CD4-positive, alpha-beta T cell treated with Interleukin-4 for 1 hour (primary cell): ENCODE results near the gene TEK.

Source experiments
- DNase-seq, 2 donors: peaks; one replicate each; pipeline ENCODE4 v3.0.0-alpha.2; 2020 to 2022

TEK gene

DNA sequence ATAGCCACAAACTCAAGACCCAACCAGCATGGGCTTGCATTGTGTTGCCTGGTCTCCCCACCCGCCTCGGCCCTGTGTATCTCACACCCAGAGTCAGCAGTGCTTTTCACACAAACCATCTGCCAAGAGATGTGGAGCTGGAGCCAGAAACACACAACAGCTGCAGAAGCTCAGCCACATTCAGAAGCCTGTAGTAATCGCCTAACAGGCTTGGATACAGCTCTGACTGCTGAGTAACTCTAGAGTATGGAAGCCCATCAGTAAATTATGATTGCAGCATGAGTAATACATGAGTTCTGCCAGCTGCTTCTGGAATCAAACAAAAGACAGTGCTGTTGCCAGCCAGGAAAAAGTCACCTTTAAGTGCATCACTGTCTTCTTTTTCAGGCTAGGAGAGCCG lies 16.0 kb downstream of the TEK start:
- no peak for DNase-seq

GRCh38 chr9:27125936-27126335 lies 16.9 kb downstream of the TEK start:
- no peak for DNase-seq

DNA sequence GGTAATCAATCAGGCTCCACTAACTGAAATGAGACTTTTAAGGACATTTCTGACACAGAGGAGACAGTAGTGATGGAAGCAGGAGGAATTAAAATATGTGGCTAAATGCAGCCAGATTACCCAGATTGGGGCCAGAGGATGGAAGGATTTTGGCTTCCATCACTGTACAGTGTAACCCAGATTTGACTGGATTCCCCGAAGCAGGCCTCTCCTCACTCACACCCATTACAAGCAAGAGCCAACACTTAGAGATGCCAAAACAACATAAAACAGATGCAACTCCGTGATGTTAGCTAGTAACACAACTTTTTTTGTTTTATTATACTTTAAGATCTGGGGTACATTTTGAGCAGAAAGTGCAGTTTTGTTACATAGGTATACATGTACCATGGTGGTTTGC lies 17.6 kb downstream of the TEK start:
- DNase-seq: no peak

DNA sequence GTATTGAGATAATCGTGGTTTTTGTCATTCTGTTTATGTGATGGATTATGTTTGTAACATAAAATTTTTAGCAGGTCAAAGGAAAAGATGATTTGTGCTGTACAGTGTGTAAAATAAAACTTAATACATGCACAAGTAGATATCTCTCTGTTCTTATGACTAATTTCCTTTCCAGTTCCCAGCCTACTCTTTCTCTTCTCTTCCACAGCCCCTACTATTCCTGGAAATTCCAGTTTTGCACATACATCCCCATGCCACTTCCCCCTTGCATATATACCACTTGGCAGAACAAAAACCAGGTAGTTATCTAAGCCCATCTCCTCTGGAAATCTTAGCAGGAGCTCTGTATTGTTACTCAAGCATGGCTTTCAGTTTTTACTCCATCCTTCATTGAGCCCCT lies 20.2 kb downstream of the TEK start:
- DNase-seq: no peak

DNA sequence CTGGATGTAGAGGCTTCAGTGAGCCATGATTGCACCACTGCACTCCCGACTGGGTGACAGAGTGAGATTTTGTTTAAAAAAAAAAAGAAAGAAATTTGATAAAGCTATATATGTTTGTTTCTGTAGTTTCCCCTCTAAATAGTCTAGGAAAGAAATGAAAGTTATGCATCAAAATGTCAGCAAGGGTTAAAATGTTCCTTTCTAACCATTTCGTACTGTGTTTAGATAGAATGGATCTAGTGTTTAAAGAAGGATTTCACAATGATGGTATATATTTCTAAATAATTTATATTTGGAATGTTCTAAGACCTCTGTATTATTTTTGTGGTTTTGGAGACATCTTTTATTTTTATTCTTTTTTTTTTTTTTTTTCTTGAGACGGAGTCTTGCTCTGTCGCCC lies 22.7 kb downstream of the TEK start:
- DNase-seq: no peak

GRCh38 chr9:27133817-27134216 lies 24.8 kb downstream of the TEK start:
- DNase-seq: no peak

GRCh38 chr9:27142299-27142930 lies 33.4 kb downstream of the TEK start:
- DNase-seq: no peak

DNA sequence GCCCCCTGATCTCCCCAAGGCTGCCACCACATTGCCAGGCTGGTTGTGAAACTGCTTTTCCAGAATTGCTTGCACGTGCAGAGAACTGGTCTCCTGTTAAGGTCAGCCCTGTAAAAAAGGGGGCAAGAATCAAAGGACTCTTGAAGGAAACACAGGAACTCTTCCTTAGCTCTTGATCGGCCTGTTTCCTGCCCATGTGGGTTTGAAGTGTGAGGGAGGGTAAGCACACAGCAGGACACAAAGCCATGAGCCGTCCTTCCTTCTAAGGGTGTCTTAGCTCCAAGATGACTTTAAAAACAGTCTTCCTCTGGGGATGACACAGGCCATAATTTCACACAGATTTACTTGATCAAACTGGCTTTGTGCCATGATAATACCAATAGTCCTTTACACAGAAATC lies 36.1 kb downstream of the TEK start:
- no peak for DNase-seq

DNA sequence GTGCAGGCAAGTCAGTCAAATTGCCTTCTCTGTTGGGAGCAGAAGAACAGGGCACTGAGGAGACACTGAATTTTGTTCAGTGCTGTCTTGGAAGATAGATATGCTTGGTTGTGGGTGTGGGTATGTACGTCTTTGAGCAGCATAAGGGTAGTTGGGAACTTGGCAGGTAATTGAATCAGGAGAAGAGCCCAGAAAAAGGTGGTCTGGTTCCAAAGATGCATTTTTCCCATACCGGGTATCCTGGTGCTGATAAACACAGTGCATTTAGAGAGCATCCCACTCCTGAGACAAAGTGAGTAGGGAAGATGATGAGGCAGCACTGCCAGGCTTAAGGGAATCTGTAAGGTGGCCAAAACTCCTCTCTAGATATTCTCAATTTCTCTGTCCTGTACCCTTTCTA lies 40.6 kb downstream of the TEK start:
- no peak for DNase-seq

DNA sequence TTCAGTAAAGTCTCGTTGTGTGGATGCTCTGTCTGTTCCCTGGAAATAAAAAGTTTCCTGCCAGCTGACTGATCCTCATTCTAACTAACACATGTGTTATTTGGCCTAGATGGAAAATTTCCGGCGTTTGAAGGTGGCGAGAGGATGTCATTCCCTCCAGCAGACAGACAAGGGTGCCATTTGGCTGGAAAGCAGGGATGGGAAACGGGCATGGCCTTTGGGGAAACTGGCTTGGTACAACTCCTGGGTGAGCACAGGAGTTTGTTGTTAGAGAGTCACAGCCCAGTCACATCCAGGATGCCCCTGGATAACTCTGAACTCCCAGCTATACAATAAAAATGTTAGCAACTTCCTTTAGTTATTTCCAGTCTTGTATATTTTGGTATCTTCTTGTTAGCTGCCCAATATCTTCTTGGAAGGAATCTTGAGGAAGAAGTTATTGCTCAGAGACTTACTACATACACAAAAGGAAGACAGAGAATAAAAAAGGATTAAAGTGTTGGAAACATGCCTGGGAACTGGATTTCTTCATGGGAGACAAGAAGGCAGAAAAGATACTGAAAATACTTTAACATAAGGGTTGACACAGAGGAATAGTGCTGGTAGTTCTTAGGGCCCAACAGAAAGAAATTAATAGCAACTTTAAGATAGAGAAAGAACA lies 41.9 kb downstream of the TEK start:
- DNase-seq: no peak

DNA sequence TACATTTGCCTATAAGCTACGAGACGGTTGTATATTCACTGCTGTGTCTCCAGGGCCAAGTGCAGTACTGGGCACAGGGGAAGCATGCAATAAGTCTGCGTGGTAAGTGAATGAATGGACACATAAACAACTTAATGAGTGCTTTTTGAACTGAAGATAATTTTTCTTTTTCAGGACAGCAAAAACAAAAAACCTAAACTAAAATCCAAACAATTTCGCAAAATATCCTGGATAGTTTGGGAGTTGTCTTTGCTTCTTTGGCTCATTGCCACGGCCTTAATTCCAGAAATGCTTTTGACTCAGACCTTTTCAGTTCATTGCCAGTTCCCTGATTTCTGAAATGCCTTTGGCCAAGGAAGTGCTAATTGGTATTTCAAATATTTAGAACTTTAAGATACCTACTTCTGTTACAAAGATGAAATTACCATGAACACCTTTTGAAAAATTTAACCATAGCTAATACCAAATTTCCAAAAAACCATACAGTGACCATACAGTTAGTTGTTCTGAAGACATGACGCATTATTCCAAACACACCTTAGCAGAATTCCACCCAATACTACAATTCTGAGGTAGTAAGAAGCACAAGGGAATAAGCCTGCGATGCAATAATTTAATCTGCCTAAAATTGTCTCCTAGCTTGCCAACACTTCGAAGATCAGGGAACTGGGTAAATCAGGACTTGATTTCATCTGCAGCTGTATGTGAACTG lies 42.8 kb downstream of the TEK start:
- no peak for DNase-seq

GRCh38 chr9:27152405-27152718 lies 43.3 kb downstream of the TEK start:
- no peak for DNase-seq

- no peak for DNase-seq
Measured at GRCh38 chr9:27154908-27155307, 45.9 kb downstream of the TEK start.

GRCh38 chr9:27157097-27157496 lies 48.1 kb downstream of the TEK start:
- DNase-seq: no peak

DNA sequence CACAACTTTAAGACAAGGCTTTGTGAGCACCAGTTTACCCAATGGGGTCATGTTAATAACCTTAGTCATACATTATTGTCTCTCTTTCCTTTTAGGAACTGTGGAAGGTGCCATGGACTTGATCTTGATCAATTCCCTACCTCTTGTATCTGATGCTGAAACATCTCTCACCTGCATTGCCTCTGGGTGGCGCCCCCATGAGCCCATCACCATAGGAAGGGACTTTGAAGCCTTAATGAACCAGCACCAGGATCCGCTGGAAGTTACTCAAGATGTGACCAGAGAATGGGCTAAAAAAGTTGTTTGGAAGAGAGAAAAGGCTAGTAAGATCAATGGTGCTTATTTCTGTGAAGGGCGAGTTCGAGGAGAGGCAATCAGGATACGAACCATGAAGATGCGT lies 48.7 kb downstream of the TEK start:
- DNase-seq: no peak

DNA sequence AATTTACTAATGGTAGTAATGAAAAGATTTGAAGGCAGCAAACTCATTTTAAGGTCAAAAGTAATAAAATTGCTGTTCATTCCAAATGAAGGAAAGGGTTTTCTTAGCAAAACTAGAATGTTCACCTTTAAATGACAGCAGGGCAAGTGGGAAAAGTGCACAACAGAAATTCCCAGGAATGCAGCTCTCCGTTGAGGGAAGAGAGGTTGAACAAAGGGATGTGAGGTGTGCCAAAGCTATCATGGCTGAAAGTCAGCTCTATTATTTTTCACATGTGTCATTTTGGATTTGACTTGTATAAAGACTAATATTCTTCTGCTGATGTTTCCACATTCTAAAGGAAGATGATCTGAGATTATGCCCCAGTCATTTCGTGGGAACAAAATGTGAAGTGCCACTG lies 51.6 kb downstream of the TEK start:
- DNase-seq: no peak

DNA sequence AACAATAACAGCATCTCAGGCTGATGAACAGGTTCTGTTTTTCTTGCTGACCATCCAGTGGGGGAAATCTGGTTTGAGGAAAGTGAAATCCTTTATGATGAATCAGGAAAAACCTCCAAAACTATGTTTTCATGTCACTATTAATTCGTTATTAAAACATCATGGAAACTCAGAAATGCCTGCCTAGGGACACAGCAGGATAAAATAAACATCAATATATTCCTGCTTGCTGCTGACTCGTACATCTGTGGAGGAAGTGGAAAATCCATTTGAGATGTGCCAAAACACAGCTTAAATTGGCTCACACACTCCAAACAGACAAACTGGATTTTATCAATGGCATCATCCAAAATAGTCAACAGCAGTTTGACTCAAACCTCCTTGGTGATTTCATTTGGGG lies 53.0 kb downstream of the TEK start:
- no peak for DNase-seq

- DNase-seq: no peak
Measured at GRCh38 chr9:27165068-27165467, 56.0 kb downstream of the TEK start.

- no peak for DNase-seq
Measured at GRCh38 chr9:27165670-27166069, 56.6 kb downstream of the TEK start.

GRCh38 chr9:27168496-27168895 lies 59.5 kb downstream of the TEK start:
- no peak for DNase-seq

- DNase-seq: no peak
Measured at GRCh38 chr9:27168951-27169350, 59.9 kb downstream of the TEK start.

- DNase-seq: no peak
Measured at GRCh38 chr9:27176971-27177370, 67.9 kb downstream of the TEK start.

GRCh38 chr9:27179245-27179865 lies 70.3 kb downstream of the TEK start:
- DNase-seq: no peak

GRCh38 chr9:27181381-27181780 lies 72.4 kb downstream of the TEK start:
- no peak for DNase-seq
